Measurements from ENCODE around the gene LCMT1.
"Not testable (repeated sequence)": the region's sequence is repeated elsewhere in the genome, so short reads cannot be mapped to it uniquely, and the experiment has no call there.

Gene LCMT1

GRCh38 chr16:25151996-25152395, 40.5 kb downstream of the LCMT1 start:
- DNase-seq: peak; percentile 34

DNA sequence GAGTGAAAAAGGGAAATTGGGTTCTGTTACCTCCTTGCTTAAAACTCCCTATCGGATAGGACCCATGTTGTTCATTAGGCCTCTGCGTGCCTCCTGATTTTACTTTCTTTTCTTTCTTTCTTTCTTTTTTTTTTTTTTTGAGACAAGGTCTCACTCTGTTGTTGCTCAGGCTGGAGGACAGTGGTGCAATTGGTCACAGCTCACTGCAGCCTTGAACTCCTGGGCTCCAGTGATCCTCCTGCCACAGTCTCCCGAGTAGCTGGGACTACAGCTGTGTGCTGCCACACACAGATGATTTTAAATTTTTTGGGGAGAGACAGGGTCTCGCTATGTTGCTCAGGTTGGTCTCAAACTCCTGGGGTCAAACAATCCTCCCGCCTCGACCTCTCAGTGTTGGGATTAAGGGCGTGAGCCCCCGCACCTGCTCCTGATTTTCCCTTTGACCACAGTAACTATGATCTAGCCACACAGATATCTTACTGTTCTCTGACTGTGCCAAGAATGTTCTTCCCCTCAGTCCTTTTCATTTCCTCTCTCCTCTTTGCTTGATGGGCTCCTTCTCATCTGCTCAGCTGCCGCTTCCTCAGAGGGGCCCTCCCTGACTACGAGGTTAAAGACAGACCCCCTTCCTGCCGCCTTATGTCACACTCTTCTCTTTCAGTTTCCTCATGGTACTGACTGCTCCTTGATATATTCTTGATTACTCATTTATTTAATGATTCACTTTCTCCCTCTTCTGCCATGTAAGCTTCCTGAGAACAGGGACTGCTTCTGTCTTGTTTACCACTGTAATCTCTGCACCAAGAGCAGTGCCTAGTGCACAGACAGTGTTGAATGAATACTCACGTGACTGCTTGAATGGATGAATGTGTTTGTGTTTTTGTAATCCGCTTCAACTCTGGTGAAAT, 44.3 kb downstream of the LCMT1 start:
- no peak for DNase-seq

- DNase-seq: no peak
Measured at GRCh38 chr16:25157271-25157875, 45.8 kb downstream of the LCMT1 start.

- DNase-seq: no peak
Measured at GRCh38 chr16:25158401-25158800, 46.9 kb downstream of the LCMT1 start.

- DNase-seq: no peak
Measured at GRCh38 chr16:25161753-25162367, 50.3 kb downstream of the LCMT1 start.

DNA sequence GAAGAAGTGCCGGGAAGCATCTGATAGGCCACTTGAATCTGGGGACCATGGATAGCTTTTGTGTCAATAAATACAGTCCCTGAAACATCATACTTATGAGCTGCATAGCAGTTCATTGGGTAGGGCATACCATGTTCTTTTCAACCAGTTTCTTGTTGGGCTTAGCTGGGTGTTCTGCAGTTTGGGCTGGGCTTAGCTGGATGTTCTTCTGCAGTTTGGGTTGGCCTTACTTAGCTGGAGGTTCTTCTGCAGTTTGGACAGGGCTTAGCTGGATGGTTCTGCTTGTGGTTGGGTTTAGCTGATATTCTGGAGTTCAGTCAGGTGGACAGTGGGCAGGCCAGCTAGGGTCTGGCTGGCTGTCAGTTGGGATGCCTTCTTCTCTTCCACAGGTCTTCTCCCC, 52.1 kb downstream of the LCMT1 start:
- DNase-seq: no peak

- no peak for DNase-seq
Measured at GRCh38 chr16:25165284-25165683, 53.7 kb downstream of the LCMT1 start.

DNA sequence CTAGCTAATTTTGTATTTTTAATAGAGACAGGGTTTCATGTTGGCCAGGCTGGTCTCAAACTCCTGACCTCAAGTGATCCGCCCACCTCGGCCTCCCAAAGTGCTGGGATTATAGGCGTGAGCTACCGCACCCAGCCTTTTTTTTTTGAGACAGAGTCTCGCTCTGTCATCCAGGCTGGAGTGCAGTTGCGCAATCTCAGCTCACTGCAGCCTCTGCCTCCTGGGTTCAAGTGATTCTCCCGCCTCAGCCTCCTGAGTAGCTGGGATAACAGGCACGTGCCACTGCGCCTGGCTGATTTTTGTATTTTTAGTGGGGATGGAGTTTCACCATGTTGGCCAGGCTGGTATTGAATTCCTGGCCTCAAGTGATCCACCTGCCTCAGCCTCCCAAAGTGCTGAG, 56.4 kb downstream of the LCMT1 start:
- not testable (repeated sequence) for DNase-seq

- no peak for DNase-seq
Measured at GRCh38 chr16:25171390-25171789, 59.8 kb downstream of the LCMT1 start.

- no peak for DNase-seq
Measured at GRCh38 chr16:25172831-25173230, 61.3 kb downstream of the LCMT1 start.

DNA sequence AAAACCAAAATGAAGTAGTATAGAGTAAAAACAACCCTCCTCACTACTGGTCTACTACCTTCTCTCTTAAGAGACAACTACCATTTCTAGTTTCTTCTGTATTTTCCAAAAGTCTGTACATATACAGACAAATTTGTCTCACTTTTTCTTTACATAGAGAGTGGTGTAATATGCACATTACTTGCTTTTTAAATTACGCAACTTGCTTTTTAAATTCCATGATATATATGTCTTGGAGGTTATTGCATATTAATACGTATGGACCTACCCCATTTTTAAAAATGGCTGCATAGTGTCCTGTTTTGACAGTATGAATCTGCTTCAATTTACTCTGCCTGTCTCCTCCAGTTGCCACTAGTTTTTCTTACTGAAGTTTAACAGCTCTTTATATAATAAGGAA, 62.7 kb downstream of the LCMT1 start:
- no peak for DNase-seq

- peak; percentile 20 for DNase-seq
Measured at GRCh38 chr16:25176136-25176535, 64.6 kb downstream of the LCMT1 start.

DNA sequence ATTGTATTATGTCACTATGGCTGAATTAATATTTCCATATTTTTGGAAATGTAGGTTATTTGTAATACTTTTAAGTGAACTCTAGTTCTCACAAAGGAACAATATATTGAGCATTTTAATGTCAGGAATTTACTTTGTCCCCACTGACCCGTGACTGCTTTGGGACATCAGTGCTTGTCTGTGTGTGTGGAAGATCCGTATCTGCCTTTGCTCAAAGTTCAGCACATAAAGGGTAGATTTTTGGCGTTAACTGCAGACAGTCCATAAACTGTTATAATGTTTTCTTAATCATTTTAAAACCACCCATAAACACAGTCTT, 65.9 kb downstream of the LCMT1 start:
- no peak for DNase-seq

GRCh38 chr16:25177831-25178688, 66.5 kb downstream of the LCMT1 start:
- no peak for DNase-seq

DNA sequence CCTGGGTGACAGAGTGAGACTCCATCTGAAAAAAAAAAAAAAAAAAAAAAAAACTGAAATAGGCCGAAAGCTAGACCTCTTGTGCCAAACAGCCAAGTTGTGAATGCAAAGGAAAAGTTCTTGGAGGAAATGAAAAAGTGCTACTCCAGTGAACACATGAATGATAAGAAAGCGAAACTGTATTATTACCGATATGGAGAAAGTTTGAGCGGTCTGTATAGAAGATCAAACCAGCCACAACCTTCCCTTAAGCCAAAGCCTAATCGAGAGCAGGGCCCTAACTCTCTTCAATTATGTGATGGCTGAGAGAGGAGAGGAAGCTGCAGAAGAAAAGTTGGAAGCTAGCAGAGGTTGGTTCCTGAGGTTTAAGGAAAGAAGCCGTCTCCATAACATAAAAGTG, 69.7 kb downstream of the LCMT1 start:
- not testable (repeated sequence) for DNase-seq

DNA sequence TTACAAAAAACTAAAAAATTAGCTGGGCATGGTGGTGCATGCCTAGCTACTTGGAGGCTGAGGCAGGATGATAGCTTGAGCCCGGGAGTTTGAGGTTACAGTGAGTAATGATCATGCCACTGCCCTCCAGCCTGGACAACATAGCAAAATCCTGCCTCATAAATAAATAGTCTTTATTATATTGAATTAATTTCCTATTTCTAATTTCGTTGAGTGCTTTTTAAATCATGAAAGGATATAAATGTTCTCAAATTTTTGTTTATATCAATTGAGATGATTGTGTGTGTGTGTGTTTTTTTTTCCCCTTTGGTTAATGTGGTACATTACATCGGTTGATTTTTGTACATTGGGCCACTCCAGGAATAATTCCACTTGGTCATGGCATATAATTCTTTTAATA, 73.2 kb downstream of the LCMT1 start:
- no peak for DNase-seq

GRCh38 chr16:25187491-25187795, 75.9 kb downstream of the LCMT1 start:
- DNase-seq: no peak

DNA sequence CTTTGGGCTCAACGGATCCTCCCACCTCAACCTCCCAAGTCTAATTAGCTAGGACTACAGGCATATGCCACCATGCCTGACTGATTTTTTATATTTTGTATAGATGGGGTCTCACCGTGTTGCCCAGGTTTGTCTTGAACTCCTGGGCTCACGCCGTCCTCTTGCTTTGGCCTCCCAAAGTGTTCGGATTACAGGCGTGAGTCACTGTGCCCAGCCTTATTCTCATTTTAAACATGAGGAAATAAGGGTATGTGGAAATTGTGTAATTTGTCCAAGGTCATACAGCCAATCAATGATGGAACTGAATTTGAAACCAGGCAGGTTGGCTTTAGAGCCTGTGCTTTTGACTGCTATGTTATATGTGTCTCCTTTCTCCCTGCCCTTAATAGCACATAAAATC, 77.8 kb downstream of the LCMT1 start:
- no peak for DNase-seq

GRCh38 chr16:25192096-25192495, 80.6 kb downstream of the LCMT1 start:
- no peak for DNase-seq

DNA sequence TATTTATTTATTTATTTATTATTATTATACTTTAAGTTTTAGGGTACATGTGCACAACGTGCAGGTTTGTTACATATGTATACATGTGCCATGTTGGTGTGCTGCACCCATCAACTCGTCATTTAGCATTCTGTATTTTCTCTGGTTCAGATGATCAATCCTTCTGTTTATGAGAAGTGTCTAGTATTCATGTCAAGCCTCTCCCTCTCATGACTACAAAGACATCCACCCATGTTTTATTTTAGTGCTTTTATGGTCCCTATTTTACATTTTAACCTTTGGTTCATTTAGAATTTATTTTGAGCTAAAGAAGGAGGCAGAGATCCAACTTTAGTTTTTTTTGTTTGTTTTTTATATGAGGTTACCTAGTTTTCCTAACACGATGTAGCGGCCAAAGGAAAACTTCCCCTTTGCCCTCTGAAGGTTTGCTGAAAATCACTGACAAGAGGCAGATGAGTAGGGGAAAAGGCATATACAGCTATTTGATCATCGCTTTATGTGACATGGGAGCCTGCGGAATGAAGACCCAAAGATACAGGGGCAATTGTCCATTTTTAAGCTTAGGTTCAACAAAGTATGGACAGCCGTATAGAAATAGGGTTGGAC, 82.8 kb downstream of the LCMT1 start:
- no peak for DNase-seq

GRCh38 chr16:25198021-25198420, 86.5 kb downstream of the LCMT1 start:
- no peak for DNase-seq

DNA sequence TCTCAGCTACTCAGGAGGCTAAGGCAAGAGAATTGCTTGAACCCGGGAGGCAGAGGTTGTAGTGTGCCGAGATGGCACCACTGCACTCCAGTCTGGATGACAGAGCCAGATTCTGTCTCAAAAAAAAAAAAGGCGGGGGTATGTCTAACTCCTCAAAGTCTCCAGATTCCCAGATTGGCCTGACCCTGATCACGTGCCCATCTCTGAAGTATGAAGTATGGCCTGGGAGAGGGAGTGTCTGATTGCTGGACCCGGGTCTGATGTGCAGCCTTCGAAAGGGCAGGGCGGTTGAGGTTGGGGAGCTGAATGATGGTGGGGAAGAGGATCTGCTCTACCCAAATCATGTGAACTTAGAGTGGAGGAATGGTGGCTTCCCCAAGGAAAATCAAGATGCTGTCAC, 87.9 kb downstream of the LCMT1 start:
- no peak for DNase-seq

- DNase-seq: no peak
Measured at GRCh38 chr16:25210758-25211157, 99.2 kb downstream of the LCMT1 start.
